ENCODE measurements around the gene ALG11.
A peak's percentile ranks its signal among the peaks of the same experiment; 100 is the strongest.

ALG11 gene

DNA sequence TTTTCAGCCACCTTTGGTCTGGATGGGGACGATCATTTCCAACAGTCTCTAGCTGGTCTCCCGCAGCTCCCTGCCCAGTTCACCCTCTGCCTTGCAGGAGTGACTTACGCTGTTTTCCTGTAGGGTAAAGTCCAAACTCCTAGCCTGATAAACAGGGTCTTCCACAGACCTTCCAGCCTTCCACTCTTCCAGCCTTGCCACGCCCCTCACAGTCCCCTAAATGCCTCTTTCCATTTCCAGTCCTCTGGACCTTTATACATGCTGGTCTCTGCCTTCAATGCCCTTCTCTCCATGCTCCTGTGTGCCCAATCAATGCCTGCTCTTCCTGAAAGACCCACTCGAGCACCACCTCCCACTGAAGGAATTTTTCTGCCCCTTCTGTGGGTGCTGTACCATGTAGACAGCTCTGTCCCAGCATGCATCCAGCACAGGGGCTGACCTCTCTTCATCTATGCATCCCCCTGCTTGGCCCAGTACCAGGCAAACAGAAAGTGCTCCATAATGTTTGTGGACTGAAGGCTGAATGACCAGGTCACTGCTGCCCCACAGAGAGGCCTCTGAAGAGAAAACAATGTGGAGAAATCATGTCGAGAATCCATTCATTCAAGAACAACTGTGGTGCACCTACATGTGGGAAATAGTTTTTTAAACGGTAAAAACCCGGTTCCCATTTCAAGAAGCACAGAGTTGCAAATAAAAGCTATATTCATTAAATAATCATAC is 5.5 kb upstream of the ALG11 start:
- Histone ChIP-seq H3K27me3 (ENCODE audit: control insufficient read depth in 1 of 2, insufficient read depth in 2 of 2, low read length in 2 of 2) (no peaks in the 10 kb centered on the region), H3K9ac (ENCODE audit: low read length in 2 of 2) (no peak overlapping the region), H3K4me3 (ENCODE audit: low read length in 2 of 2) (no peak overlapping the region), H3K27ac (ENCODE audit: low read length) (no peak overlapping the region), H3K36me3 (ENCODE audit: control insufficient read depth in 2 of 2, insufficient read depth in 2 of 2, low read length in 2 of 2) (no peaks in the 10 kb centered on the region), H3K4me1 (ENCODE audit: control insufficient read depth, insufficient read depth, low read length) (peaks cover 8% of the 10 kb centered on the region), H3K9me3 (ENCODE audit: control insufficient read depth in 2 of 2, low read length in 2 of 2) (no peaks in the 10 kb centered on the region)

DNA sequence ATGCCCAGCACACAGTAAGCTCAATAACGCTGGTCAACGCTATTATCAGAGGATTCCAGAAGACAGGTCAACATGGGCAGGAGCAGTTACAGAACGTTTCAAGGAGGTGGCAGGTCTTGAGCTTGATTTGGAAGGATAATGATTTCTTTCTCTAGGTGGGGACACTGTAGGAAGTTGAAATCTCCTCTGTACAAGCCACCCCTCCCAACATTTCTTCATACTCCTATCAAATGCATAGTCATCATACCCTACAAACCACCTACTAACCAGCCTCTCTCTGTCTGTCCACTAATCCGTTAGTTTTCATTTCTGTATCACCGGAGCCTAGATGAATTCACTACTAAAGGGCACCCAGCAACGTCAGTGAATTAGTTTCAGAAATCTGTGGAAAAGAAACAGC is 2.3 kb upstream of the ALG11 start:
- H3K9me3 ChIP-seq (ENCODE audit: control insufficient read depth in 2 of 2, low read length in 2 of 2) = no peaks in the 10 kb centered on the region
- peaks cover 9% of the 10 kb centered on the region for H3K4me1 ChIP-seq (ENCODE audit: control insufficient read depth, insufficient read depth, low read length)
- no peak overlapping the region for H3K4me3 ChIP-seq (ENCODE audit: low read length in 2 of 2)
- H3K9ac ChIP-seq (ENCODE audit: low read length in 2 of 2) = no peak overlapping the region
- no peaks in the 10 kb centered on the region for H3K36me3 ChIP-seq (ENCODE audit: control insufficient read depth in 2 of 2, insufficient read depth in 2 of 2, low read length in 2 of 2)
- no peaks in the 10 kb centered on the region for H3K27me3 ChIP-seq (ENCODE audit: control insufficient read depth in 1 of 2, insufficient read depth in 2 of 2, low read length in 2 of 2)
- H3K27ac ChIP-seq (ENCODE audit: low read length) = no peak overlapping the region

DNA sequence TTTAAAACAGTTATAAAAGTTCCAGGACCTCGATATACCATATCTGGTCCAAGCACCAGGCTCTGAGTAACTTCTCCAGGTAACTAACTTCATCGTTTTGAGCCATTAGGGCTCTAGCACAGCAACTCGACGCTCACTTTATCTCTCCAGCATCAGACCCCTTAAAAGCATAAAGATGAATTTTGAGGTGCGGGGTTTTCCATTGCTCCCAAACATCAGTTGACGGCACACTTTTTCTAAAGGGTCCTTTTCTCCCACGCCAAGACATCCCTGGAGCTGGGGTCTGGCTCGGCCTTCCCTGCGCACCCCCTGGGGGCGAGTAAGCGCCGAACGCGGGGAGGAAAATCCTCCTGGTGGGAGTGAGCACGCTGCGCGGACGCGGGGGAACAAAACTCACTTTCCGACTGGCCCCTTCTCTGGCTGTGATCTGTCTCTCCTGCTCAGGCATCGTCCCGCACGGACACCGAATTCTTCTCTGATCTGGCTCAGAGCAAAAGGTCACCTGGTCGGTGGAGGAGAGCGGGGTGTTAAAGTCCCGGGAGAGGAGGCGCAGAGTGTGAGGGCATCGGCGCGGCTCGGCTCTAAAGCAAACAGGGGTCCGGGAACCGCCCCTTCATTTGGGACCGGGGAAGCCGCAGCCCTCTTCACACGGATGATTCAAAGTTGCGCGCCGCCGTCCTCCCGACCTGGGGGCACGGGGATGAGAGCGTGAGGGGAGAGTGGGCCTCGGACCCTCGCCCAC is 1.1 kb upstream of the ALG11 start, which contains the start of gene ATP7B:
TSS of gene ATP7B (minus strand) at position 561 of the 742 bp plus-strand sequence. CDS start at position 448, 113 bp downstream.
- Histone ChIP-seq H3K9me3 (ENCODE audit: control insufficient read depth in 2 of 2, low read length in 2 of 2) (no peaks in the 10 kb centered on the region), H3K36me3 (ENCODE audit: control insufficient read depth in 2 of 2, insufficient read depth in 2 of 2, low read length in 2 of 2) (no peaks in the 10 kb centered on the region), H3K4me3 (ENCODE audit: low read length in 2 of 2) (peak within 1 kb of the TSS; percentile 94 to 99), H3K27ac (ENCODE audit: low read length) (peak within 1 kb of the TSS; percentile 25), H3K4me1 (ENCODE audit: control insufficient read depth, insufficient read depth, low read length) (peaks cover 9% of the 10 kb centered on the region), H3K27me3 (ENCODE audit: control insufficient read depth in 1 of 2, insufficient read depth in 2 of 2, low read length in 2 of 2) (no peaks in the 10 kb centered on the region), H3K9ac (ENCODE audit: low read length in 2 of 2) (peak within 1 kb of the TSS; percentile 85 to 86)

DNA sequence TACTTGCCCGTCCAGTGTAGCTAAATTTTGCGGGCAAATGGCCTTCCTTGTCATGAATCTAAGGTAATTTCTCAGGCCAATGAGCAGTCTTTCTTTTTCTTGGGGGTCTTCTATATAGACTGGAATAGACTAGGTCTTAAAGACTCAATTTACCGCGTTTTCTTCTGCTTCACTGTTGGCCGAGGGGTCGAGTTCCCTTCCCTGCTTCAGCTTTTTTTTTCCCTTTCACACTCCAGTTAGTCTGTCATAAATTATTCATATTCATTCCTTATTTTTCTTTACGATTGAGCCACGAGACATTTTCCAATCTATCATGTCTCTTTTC is 276 bp downstream of the ALG11 start:
- peaks cover 0 to 3% of the 10 kb centered on the region in 2 donors for H3K36me3 ChIP-seq (ENCODE audit: control insufficient read depth in 2 of 2, insufficient read depth in 2 of 2, low read length in 2 of 2)
- H3K4me1 ChIP-seq (ENCODE audit: control insufficient read depth, insufficient read depth, low read length) = peaks cover 9% of the 10 kb centered on the region

DNA sequence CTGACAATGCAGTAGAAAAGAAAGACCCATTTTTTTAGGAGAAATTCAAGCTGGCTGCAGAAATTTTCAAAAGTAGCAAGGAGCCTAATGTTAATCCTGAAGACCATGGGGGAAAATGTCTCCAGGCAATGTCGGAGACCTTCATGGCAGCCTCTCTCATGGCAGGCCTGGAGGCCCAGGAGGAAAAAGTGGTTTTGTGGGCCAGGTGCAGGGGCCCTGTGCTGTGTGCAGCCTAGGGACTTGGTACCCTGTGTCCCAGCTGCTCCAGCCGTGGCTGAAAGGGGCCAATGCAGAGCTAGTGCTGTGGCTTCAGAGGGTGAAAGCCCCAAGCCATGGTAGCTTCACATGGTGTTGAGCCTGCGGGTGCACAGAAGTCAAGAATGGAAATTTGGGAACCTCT is 4.1 kb downstream of the ALG11 start:
- H3K9ac ChIP-seq (ENCODE audit: low read length in 2 of 2) = no peak overlapping the region
- no peak overlapping the region for H3K4me3 ChIP-seq (ENCODE audit: low read length in 2 of 2)
- H3K27ac ChIP-seq (ENCODE audit: low read length) = no peak overlapping the region
- peaks cover 5% of the 10 kb centered on the region for H3K4me1 ChIP-seq (ENCODE audit: control insufficient read depth, insufficient read depth, low read length)
- peaks cover 16 to 18% of the 10 kb centered on the region in 2 donors for H3K36me3 ChIP-seq (ENCODE audit: control insufficient read depth in 2 of 2, insufficient read depth in 2 of 2, low read length in 2 of 2)
- H3K9me3 ChIP-seq (ENCODE audit: control insufficient read depth in 2 of 2, low read length in 2 of 2) = no peaks in the 10 kb centered on the region
- H3K27me3 ChIP-seq (ENCODE audit: control insufficient read depth in 1 of 2, insufficient read depth in 2 of 2, low read length in 2 of 2) = no peaks in the 10 kb centered on the region

More for the DNA sequence above, 276 bp downstream of the ALG11 start:
- peak overlapping the region; percentile 94 to 99 for H3K4me3 ChIP-seq (ENCODE audit: low read length in 2 of 2)
- no peaks in the 10 kb centered on the region for H3K27me3 ChIP-seq (ENCODE audit: control insufficient read depth in 1 of 2, insufficient read depth in 2 of 2, low read length in 2 of 2)
- peak overlapping the region; percentile 25 for H3K27ac ChIP-seq (ENCODE audit: low read length)
- no peaks in the 10 kb centered on the region for H3K9me3 ChIP-seq (ENCODE audit: control insufficient read depth in 2 of 2, low read length in 2 of 2)
- H3K9ac ChIP-seq (ENCODE audit: low read length in 2 of 2) = peak overlapping the region; percentile 85 to 86

DNA sequence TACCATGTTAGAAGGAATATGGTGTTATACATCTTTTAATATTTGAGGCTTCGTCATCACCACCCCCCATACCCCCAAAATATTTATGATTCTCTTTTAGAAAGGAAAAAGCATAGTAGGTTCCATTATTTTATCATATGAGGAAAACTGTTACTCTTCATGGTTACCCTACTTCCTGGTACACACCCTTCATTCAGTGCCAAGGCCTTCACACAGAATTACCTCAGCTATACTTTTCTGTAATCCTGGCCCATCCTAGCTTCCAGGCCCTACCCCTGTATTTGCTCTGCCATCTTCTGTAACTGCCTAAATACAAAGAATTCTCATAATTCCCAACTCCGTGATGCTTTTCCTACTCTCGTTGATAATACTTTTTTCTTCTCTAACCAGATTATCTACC is 8.0 kb downstream of the ALG11 start:
- Histone ChIP-seq H3K9me3 (ENCODE audit: control insufficient read depth in 2 of 2, low read length in 2 of 2) (no peaks in the 10 kb centered on the region), H3K9ac (ENCODE audit: low read length in 2 of 2) (no peak overlapping the region), H3K27me3 (ENCODE audit: control insufficient read depth in 1 of 2, insufficient read depth in 2 of 2, low read length in 2 of 2) (no peaks in the 10 kb centered on the region), H3K4me1 (ENCODE audit: control insufficient read depth, insufficient read depth, low read length) (no peaks in the 10 kb centered on the region), H3K36me3 (ENCODE audit: control insufficient read depth in 2 of 2, insufficient read depth in 2 of 2, low read length in 2 of 2) (peaks cover 27 to 32% of the 10 kb centered on the region in 2 donors), H3K4me3 (ENCODE audit: low read length in 2 of 2) (no peak overlapping the region), H3K27ac (ENCODE audit: low read length) (no peak overlapping the region)

DNA sequence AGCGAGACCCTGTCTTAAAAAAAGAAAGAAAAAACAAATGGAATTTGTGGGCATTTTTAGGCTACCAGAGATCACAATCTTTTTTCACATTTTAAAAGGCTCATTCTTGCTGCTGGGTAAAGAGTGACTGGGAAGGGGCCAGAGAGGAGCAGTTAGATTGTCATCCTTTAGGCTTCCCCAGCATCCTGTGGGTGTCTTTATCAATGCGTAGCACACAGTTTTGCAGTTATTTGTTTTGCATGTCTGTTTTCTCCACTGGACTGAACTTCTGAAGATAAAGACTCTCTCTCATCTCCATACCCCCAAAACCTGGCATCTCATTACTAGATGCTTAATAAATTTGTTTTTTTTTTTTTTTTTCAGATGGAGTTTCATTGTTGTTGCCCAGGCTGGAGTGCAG is 10.2 kb downstream of the ALG11 start:
- Histone ChIP-seq H3K27ac (ENCODE audit: low read length) (no peak overlapping the region), H3K9me3 (ENCODE audit: control insufficient read depth in 2 of 2, low read length in 2 of 2) (no peaks in the 10 kb centered on the region), H3K4me1 (ENCODE audit: control insufficient read depth, insufficient read depth, low read length) (no peaks in the 10 kb centered on the region), H3K4me3 (ENCODE audit: low read length in 2 of 2) (no peak overlapping the region), H3K27me3 (ENCODE audit: control insufficient read depth in 1 of 2, insufficient read depth in 2 of 2, low read length in 2 of 2) (no peaks in the 10 kb centered on the region), H3K9ac (ENCODE audit: low read length in 2 of 2) (no peak overlapping the region), H3K36me3 (ENCODE audit: control insufficient read depth in 2 of 2, insufficient read depth in 2 of 2, low read length in 2 of 2) (peaks cover 32 to 35% of the 10 kb centered on the region in 2 donors)

DNA sequence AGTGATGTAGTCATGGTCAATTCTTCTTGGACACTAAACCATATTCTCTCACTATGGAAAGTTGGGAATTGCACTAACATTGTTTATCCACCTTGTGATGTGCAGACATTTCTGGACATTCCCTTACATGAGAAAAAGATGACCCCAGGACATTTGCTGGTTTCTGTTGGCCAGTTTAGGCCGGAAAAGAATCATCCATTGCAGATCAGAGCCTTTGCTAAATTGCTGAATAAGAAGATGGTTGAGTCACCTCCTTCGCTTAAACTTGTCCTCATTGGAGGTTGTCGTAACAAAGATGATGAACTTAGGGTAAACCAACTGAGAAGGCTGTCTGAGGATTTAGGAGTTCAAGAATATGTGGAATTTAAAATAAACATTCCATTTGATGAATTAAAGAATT is 12.3 kb downstream of the ALG11 start, which contains the start of gene UTP14C:
TSS of gene UTP14C (plus strand) at position 211 of the 400 bp plus-strand sequence. CDS start 4,114 bp downstream, outside the sequence.
- Histone ChIP-seq H3K9me3 (ENCODE audit: control insufficient read depth in 2 of 2, low read length in 2 of 2) (no peaks in the 10 kb centered on the region), H3K4me3 (ENCODE audit: low read length in 2 of 2) (no peak within 1 kb of the TSS), H3K36me3 (ENCODE audit: control insufficient read depth in 2 of 2, insufficient read depth in 2 of 2, low read length in 2 of 2) (peaks cover 33 to 37% of the 10 kb centered on the region in 2 donors), H3K27ac (ENCODE audit: low read length) (no peak within 1 kb of the TSS), H3K27me3 (ENCODE audit: control insufficient read depth in 1 of 2, insufficient read depth in 2 of 2, low read length in 2 of 2) (no peaks in the 10 kb centered on the region), H3K4me1 (ENCODE audit: control insufficient read depth, insufficient read depth, low read length) (no peaks in the 10 kb centered on the region), H3K9ac (ENCODE audit: low read length in 2 of 2) (no peak within 1 kb of the TSS)

DNA sequence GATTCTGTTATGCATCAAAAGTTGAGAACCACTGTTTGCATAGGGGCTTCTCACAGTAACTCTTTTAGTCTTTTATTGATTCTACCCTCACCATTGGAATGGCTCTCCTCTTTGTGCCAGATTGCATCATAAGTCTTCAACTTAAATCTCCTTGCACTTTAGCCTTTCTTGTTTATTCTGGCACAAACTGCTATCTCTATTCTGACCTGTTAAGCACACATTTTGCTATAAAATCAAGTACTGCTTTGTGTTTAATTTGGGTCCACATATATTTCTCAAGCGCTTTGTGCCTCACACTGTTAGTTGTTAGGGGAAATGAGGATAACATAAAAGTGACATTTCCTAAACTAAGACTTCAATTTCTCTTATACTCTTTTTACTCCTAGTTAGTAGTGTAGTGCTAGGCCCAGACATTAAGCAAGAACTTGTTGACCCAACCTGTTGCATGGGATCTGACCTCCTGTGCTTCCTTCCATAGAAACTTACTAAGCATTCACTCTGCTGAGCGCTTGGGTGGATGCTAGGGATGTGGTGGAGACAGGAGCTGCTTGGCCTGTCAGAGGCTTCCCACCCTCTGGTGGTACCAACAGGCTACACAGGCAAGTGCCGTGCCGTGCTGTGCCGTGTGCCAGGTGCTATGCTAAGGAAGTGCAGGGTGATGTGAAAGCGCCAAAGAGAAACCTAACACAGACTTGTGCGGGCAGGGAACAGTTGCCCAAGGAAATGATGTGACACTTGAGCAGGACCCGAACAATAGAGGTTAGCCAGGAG is 13.5 kb downstream of the ALG11 start:
- no peak overlapping the region for H3K27ac ChIP-seq (ENCODE audit: low read length)
- no peak overlapping the region for H3K4me3 ChIP-seq (ENCODE audit: low read length in 2 of 2)
- no peaks in the 10 kb centered on the region for H3K4me1 ChIP-seq (ENCODE audit: control insufficient read depth, insufficient read depth, low read length)
- H3K36me3 ChIP-seq (ENCODE audit: control insufficient read depth in 2 of 2, insufficient read depth in 2 of 2, low read length in 2 of 2) = peaks cover 25% of the 10 kb centered on the region in 2 donors
- H3K9ac ChIP-seq (ENCODE audit: low read length in 2 of 2) = no peak overlapping the region
- no peaks in the 10 kb centered on the region for H3K9me3 ChIP-seq (ENCODE audit: control insufficient read depth in 2 of 2, low read length in 2 of 2)
- no peaks in the 10 kb centered on the region for H3K27me3 ChIP-seq (ENCODE audit: control insufficient read depth in 1 of 2, insufficient read depth in 2 of 2, low read length in 2 of 2)

DNA sequence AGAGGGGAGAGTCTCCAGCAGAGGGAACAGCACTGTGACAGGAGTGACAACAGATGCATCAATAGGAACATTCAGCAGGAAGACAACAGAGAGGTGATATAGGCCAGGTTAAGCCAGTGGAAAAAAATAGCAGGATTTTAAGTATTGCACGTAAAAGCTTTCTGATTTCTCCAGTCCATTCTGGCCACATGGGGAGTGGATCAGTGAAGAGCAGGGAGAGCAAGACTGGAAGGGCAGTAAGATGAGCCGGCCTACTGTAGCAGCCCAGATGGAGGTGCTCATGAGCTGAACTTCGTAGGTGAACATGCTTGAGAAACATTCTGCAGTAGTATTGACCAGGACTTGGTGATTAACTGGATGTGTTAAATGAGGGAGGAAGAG is 14.0 kb downstream of the ALG11 start:
- H3K27ac ChIP-seq (ENCODE audit: low read length) = no peak overlapping the region
- no peak overlapping the region for H3K9ac ChIP-seq (ENCODE audit: low read length in 2 of 2)
- H3K4me1 ChIP-seq (ENCODE audit: control insufficient read depth, insufficient read depth, low read length) = no peaks in the 10 kb centered on the region
- H3K4me3 ChIP-seq (ENCODE audit: low read length in 2 of 2) = no peak overlapping the region
- H3K36me3 ChIP-seq (ENCODE audit: control insufficient read depth in 2 of 2, insufficient read depth in 2 of 2, low read length in 2 of 2) = peaks cover 20 to 21% of the 10 kb centered on the region in 2 donors
- no peaks in the 10 kb centered on the region for H3K27me3 ChIP-seq (ENCODE audit: control insufficient read depth in 1 of 2, insufficient read depth in 2 of 2, low read length in 2 of 2)
- no peaks in the 10 kb centered on the region for H3K9me3 ChIP-seq (ENCODE audit: control insufficient read depth in 2 of 2, low read length in 2 of 2)

Measured in stomach smooth muscle (tissue), 2 donors.